SK-N-MC (cell line): ENCODE measurements around the gene TMEM154.
"Not testable (repeated sequence)": the region's sequence is repeated elsewhere in the genome, so short reads cannot be mapped to it uniquely, and the experiment has no call there.

Experiments
- DNase-seq: peaks from one replicate; pipeline ENCODE4 v3.0.0-alpha.2; 2011; ENCODE audit warnings: low read depth, low spot score
- H3K27ac ChIP-seq: fragments of 200-600 bp; sonication (generic); 2 replicates; pipeline ENCODE4 v1.5.1; 2016; ENCODE audit warnings: mixed run types
- H3K36me3 ChIP-seq: fragments of 200-600 bp; sonication (generic); 2 replicates; pipeline ENCODE4 v1.6.1; 2017; ENCODE audit warnings: antibody characterized with exemption, low read length, mixed read lengths; ENCODE audit not compliant: insufficient read depth
- H3K4me3 ChIP-seq: fragments of 200-600 bp; sonication (generic); 2 replicates; pipeline ENCODE4 v1.5.1; 2016
- H3K9ac ChIP-seq: fragments of 200-600 bp; sonication (generic); 2 replicates; pipeline ENCODE4 v1.8.0; 2017; ENCODE audit warnings: mixed run types, mixed read lengths; ENCODE audit not compliant: insufficient read length
- H3K9me3 ChIP-seq: fragments of 200-600 bp; sonication (generic); 2 replicates; pipeline ENCODE4 v1.6.1; 2017; ENCODE audit warnings: low read depth, mild to moderate bottlenecking, antibody characterized with exemption, low read length, moderate library complexity, mixed read lengths
- EZH2 ChIP-seq: fragments of 200-600 bp; sonication (generic); IDR thresholded peaks from one replicate; pipeline ENCODE4 v1.6.1; 2017; ENCODE audit warnings: antibody characterized with exemption
- FOXP2 ChIP-seq: optimal IDR thresholded peaks from 2 replicates; pipeline ENCODE3; 2011; ENCODE audit warnings: mild to moderate bottlenecking, moderate library complexity; ENCODE audit not compliant: insufficient read depth; ENCODE audit errors: extremely low read length, control extremely low read depth
- POLR2AphosphoS5 ChIP-seq: IDR thresholded peaks from 2 replicates; pipeline ENCODE4 v1.6.1; 2012; ENCODE audit warnings: mild to moderate bottlenecking, low read depth, low read length, borderline replicate concordance

TMEM154 gene

GRCh38 chr4:152665691-152666395 is 14.0 kb downstream of the TMEM154 start:
- Histone ChIP-seq H3K4me3 (no peak overlapping the region), H3K9me3 (no peaks in the 10 kb centered on the region), H3K27ac (no peak overlapping the region), H3K36me3 (no peaks in the 10 kb centered on the region), H3K9ac (no peak overlapping the region)
- DNase-seq, result no peak
- TF ChIP-seq EZH2 (no peak), POLR2AphosphoS5 (no peak), FOXP2 (no peak)

- not testable (repeated sequence) for H3K9me3 ChIP-seq, H3K27ac ChIP-seq, H3K9ac ChIP-seq, H3K4me3 ChIP-seq, H3K36me3 ChIP-seq, DNase-seq
Observed at GRCh38 chr4:152664067-152664378, 15.8 kb downstream of the TMEM154 start.

GRCh38 chr4:152663203-152664066 is 16.4 kb downstream of the TMEM154 start:
- TF ChIP-seq EZH2 (no peak), POLR2AphosphoS5 (no peak), FOXP2 (no peak)
- DNase-seq, result no peak
- H3K9me3 ChIP-seq, result no peaks in the 10 kb centered on the region
- H3K27ac ChIP-seq, result no peak overlapping the region
- H3K9ac ChIP-seq, result no peak overlapping the region
- no peak overlapping the region for H3K4me3 ChIP-seq
- H3K36me3 ChIP-seq, result no peaks in the 10 kb centered on the region

- no peaks in the 10 kb centered on the region for H3K36me3 ChIP-seq
- TF ChIP-seq EZH2 (no peak), FOXP2 (no peak), POLR2AphosphoS5 (no peak)
- no peak for DNase-seq
- H3K9me3 ChIP-seq, result no peaks in the 10 kb centered on the region
- H3K4me3 ChIP-seq, result no peak overlapping the region
- no peak overlapping the region for H3K27ac ChIP-seq
- H3K9ac ChIP-seq, result no peak overlapping the region
Observed at GRCh38 chr4:152661649-152662048, 18.1 kb downstream of the TMEM154 start.

GRCh38 chr4:152660526-152660925 is 19.3 kb downstream of the TMEM154 start:
- H3K27ac ChIP-seq, result no peak overlapping the region
- H3K36me3 ChIP-seq, result no peaks in the 10 kb centered on the region
- TF ChIP-seq FOXP2 (no peak), POLR2AphosphoS5 (no peak), EZH2 (no peak)
- H3K9ac ChIP-seq, result no peak overlapping the region
- H3K9me3 ChIP-seq, result no peaks in the 10 kb centered on the region
- H3K4me3 ChIP-seq, result no peak overlapping the region
- no peak for DNase-seq

GRCh38 chr4:152659806-152660205 is 20.0 kb downstream of the TMEM154 start:
- no peak overlapping the region for H3K4me3 ChIP-seq
- no peak for DNase-seq
- no peak overlapping the region for H3K9ac ChIP-seq
- H3K36me3 ChIP-seq, result no peaks in the 10 kb centered on the region
- H3K27ac ChIP-seq, result no peak overlapping the region
- no peak for TF ChIP-seq FOXP2
- TF ChIP-seq POLR2AphosphoS5, result no peak
- TF ChIP-seq EZH2, result no peak
- H3K9me3 ChIP-seq, result no peaks in the 10 kb centered on the region

- Histone ChIP-seq H3K36me3 (no peaks in the 10 kb centered on the region), H3K27ac (no peak overlapping the region), H3K9me3 (no peaks in the 10 kb centered on the region), H3K4me3 (no peak overlapping the region), H3K9ac (no peak overlapping the region)
- TF ChIP-seq POLR2AphosphoS5 (no peak), FOXP2 (no peak), EZH2 (no peak)
- DNase-seq, result no peak
Observed at GRCh38 chr4:152657657-152658056, 22.1 kb downstream of the TMEM154 start.

- Histone ChIP-seq H3K9ac (no peak overlapping the region), H3K4me3 (no peak overlapping the region)
- DNase-seq, result no peak
Observed at GRCh38 chr4:152655272-152656129, 24.3 kb downstream of the TMEM154 start.

More at GRCh38 chr4:152655272-152656129, 24.3 kb downstream of the TMEM154 start:
- Histone ChIP-seq H3K36me3 (no peaks in the 10 kb centered on the region), H3K27ac (no peak overlapping the region), H3K9me3 (no peaks in the 10 kb centered on the region)
- no peak for TF ChIP-seq FOXP2
- no peak for TF ChIP-seq EZH2
- TF ChIP-seq POLR2AphosphoS5, result no peak
